GM19467 (cell line): ENCODE results near the gene PERM1.
"Not testable (repeated sequence)": the region's sequence is repeated elsewhere in the genome, so short reads cannot be mapped to it uniquely, and the experiment has no call there.

ENCODE experiments used
- ATAC-seq: cut with Tn5 transposase; IDR thresholded peaks from one replicate; pipeline ENCODE4 v1.9.1; 2021; ENCODE audit warnings: mild to moderate bottlenecking, moderate library complexity; ENCODE audit not compliant: unreplicated experiment

PERM1 gene

DNA sequence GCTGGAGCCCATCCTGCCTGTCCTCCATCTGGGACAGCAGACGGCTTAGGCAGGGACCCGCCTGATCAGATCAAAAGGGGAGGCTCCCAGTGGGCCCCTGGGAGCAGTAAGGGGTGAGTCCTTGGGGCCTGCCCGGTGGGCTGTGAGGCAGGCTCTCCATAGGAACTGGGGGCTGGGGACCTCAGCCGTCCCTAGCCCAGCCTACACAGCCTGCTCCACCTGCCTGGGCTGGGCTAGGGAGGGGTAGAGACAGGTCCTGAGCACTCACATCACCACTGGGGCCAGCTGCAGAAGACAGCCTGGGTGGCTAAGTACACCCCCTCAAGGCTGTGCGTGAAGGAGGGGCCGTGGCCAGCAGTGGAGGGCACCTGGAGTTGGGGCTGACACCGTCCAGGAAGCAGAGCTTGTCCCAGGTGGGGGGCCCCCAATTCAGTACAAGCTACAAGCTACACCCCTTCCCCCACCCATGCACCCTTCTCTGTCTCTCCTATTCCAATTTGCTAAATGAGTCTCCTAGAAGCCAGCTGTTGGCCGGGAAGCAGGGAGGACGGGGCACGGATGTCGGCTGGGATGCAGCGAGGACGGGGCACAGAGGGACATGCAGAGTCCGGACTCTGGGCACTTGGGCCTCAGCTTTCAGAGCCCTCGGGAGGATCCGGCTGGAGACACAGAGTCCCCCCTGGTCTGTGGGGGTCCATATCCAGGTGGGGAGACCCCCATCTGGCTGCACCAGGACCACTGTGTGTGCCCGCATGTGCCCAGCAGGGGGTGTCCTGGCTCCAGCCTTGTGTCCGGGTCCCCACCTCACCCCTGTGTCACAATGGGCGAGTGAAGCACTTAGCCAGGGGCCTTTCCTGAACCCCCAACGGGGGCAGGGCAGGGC is 33.1 kb upstream of the PERM1 start:
- ATAC-seq: no peak

DNA sequence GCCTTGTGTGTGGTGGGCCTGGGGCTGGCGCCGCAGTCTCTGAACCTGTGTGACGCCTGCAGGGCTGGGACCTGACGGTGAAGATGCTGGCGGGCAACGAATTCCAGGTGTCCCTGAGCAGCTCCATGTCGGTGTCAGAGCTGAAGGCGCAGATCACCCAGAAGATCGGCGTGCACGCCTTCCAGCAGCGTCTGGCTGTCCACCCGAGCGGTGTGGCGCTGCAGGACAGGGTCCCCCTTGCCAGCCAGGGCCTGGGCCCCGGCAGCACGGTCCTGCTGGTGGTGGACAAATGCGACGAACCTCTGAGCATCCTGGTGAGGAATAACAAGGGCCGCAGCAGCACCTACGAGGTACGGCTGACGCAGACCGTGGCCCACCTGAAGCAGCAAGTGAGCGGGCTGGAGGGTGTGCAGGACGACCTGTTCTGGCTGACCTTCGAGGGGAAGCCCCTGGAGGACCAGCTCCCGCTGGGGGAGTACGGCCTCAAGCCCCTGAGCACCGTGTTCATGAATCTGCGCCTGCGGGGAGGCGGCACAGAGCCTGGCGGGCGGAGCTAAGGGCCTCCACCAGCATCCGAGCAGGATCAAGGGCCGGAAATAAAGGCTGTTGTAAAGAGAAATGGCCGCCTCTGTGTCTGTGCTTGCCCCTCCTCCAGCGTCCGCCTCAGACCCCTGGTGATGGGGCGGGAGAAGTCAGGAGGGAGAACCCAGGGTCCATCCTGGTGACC is 32.2 kb upstream of the PERM1 start:
- ATAC-seq: no peak

DNA sequence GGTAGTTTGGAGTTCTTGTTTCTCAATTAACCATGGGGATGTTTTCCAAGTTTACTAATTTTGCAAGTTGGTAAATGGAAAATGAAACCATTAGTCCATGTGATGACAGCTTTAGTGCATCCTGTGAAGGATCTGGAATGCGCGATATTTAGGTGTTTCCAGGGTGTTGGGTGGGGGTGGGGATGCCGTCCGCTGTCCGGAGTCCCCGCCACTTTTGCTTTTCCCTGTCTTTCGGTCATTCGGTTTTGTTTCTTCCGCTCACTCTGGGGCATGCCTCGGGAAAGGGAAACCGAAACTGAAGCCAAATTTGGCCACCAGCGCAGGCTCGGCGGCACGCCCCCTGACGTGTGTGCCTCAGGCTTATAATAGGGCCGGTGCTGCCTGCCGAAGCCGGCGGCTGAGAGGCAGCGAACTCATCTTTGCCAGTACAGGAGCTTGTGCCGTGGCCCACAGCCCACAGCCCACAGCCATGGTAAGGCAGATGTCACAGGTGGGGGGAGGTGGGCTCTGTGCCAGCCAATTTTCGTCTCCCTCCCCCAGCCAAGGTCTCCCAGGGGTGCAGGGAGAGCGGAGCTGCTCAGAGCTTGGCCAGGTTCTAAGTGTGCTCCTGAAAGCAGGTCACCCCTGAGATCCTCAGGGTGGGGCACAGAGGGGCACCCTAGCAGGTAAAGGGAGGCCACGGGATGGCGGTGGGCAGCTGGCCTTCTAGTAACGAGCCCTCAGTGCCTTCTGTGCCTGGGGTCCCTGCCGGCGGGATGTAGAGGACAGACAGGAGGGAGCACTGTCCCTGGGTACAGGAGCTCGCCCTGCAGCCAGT is 31.4 kb upstream of the PERM1 start, which contains the start of gene ISG15:
Gene ISG15 (plus strand): TSS at position 393 of the 817 bp plus-strand sequence. CDS start 77 bp downstream, at position 470.
- peak; percentile 73 for ATAC-seq

DNA sequence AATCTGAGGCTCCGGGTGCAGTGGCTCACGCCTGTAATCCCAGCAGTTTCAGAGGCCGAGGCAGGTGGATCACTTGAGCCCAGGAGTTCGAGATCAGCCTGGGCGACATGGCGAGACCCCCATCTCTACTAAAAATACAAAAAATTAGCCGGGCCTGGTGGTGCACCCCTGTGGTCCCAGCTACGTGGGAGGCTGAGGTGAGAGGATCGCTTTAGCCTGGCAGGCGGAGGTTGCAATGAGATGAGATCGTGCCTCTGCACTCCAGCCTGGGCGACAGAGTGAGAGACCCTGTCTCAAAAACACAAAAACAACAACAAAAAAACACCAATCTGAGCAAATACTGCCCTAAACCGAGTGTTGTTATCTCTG is 30.8 kb upstream of the PERM1 start:
- ATAC-seq: not testable (repeated sequence)

DNA sequence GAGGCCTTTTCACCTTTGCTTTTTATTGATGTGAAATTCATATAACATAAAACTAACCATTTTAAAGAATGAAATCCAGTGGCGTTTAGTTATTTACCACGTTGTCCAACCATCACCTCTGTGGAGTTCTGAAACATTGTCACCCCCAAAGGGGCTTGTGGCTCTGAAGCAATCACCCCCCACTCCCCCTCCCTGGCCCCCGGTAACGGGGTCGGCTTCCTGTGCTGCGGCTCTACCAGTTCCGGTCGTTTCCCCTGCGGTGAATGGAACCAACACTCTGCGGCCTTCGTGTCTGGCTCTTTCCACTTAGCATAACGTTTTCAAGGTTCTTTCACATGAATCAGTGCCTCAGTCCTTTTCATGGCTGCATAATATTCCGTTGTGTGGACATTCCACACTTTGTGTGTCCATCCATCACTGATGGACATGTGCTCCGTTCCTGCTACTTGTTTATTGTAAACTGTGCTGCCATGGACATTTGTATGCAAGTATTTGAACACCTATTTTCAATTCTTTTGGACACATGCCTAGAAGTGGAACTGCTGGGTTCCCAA is 29.6 kb upstream of the PERM1 start:
- ATAC-seq: no peak

DNA sequence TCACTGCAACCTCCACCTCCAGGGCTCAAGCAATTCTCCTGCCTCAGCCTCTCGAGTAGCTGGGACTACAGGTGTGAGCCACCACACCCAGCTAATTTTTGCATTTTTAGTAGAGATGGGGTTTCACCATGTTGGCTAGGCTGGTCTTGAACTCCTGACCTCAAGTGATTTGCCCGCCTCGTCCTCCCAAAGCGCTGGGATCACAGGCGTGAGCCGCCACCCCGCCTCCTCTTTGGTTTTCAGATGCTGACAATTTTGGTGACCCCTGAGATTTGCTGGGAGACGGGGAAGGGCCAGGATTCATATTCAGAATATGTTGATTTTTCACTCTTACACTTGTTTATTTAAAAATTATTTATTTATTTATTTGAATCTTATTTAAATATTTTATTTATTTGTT is 28.2 kb upstream of the PERM1 start:
- not testable (repeated sequence) for ATAC-seq

DNA sequence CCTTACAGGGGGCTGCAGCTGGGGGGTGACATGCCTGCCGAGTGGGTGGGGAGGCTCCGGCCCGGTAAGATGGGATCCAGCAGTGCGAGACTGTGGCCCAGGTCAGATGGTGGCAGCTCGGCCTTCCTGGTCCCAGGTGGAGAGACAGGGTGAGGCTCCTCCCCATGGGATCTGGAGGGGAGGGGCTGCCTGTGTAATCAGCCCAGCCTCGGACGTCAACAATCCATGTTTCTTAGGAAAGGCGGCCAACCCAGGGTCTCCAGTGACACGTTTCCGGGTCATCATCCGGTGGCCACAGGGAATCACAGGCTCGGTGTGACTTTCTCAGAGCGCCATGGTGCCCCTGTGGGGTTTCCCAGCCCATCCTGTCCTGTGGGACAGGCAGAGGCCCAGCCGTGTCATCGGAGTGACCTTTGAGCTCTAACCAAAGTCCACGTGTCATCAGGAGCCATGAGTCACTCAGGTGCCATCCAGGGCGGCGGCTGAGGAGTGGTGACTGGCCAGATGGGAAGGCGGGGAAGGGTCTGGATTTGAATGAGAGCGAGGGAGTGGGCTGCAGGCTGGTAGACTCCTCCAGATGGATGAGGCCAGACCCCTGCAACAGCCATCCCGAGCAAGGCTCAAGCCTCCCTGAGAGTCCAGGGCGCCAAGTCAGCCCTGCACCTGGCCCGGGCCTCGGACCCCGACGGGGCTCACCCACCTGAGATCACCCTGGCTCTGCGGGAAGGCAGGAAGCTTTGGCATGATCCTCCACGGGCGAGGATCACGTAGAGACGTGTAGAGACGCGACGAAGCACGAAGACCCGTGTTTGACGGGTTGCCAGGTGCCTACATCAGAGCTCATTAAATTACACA is 24.6 kb upstream of the PERM1 start:
- no peak for ATAC-seq

DNA sequence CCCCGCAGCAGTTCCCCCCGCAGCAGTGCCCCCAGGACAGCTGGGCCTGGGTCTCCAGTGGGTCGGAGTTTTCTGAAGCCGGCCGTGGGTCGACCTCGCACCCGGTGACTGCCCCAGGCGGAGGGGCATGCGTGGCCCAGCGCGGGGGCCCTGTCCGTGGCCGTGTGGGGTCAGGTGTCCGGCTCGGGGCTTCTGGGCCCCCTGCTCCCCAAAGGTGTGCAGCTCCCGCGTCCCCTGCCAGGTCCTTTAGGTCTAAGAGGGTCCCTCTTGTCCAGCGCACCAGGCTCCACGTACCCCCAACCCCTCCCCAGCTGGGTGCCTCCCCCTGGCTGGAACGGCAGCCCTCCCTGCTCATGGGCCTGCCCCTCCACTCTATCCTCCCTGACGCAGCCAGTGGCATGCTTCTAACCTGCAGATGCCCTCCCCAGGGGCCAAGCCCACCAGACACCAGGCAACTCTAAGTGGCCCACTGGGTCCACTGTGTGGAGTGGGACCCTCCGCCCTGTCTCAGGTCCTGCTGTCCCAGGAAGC is 23.9 kb upstream of the PERM1 start:
- no peak for ATAC-seq

DNA sequence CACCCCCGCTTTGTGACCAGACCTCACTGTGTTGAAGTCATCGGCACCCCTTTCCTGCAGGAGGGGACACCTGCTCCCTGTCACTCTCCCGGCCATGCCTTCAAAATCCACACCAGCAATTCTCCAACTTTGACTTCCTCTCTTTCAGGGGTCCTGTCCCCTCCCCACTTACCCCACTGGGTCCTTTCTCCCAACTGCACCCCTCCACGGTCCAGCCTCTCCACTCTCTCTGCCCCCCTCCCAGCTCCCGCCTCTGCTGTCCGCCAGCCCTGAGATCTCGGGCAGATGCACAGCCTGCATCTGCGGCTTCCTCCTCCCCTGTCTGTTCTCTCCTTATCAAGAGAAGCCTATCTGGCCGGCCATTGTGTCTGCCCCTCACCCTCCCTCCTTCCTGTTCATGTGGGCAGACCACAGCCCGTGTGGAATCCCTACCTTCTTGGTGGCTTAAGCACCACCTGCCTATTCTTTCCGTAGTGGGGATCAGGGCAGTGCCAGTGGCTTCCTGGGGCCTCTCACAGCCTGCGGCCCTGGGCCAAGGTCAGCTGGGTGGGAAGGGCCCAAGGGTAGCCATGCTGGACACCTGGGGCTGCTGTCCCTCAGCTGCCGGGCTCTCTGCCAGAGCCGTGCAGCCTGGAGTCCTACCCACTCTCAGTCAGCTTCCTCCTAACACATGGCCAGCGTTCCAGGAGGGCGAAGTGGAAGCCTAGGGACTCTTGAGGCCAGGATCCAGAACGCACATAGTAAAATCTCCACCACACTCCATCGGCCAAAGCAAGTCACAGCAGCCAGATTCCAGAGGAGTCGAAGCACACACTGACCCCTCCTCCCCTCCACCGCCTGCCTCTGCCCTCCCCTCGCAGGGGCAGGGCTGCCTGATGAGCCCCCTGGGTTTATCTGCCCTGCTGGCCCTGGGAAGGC is 23.1 kb upstream of the PERM1 start:
- no peak for ATAC-seq

DNA sequence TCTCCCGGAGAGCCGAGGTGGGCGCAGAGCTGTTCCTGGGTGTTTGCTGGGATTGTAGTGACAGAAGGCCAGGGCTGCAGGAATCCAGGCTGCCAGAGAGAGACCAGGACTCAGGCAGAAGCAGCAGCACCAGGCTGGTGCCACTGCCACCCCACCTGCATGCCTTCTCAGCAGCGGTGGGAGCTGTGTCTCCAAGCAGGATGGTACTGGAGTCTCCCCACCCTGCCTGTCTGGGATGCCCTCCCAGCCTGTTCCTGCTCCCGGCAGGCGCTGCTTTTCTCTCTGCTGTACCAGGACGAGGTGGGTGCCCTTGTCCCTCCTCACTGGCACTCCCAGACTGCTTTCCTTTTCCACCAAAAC is 22.5 kb upstream of the PERM1 start:
- ATAC-seq: no peak

DNA sequence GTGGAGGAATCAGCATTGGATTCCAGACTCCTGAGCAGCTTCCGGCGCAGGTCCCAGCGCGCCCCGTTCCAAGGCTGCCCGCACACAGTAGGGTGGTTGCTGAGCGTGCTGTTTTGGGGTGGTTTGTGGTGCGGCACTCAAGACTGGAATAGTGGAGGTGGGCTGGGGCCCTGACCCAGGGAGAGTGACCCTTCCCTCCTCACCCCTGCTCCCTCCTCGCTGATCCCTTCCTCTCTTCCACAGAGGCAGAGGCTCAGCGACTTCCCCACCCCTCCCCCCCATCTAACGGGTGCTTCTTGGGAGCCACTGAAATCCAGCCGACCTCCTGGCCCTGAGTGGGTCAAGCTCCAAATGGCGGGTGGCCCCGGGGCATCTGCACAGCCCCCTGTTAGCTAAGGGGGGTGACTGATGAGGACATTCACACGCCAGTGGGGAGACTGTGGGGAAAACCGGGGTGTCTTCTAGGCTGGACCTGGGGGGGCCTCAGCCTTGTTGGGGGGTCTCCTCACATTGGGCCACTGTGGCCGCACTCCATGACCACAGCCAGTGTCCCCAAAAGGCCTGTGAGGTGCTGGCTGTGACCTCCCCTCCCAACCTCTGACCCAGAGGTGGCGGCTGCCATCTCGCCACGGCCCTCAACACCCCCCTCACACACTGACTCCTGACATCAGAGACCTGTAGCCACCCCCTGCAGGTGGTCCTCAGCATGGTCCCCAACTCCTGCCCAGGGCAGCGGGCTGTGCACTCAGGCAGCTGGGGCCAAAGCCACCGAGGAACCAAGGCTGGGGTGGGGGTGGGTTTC is 21.9 kb upstream of the PERM1 start:
- ATAC-seq: no peak

DNA sequence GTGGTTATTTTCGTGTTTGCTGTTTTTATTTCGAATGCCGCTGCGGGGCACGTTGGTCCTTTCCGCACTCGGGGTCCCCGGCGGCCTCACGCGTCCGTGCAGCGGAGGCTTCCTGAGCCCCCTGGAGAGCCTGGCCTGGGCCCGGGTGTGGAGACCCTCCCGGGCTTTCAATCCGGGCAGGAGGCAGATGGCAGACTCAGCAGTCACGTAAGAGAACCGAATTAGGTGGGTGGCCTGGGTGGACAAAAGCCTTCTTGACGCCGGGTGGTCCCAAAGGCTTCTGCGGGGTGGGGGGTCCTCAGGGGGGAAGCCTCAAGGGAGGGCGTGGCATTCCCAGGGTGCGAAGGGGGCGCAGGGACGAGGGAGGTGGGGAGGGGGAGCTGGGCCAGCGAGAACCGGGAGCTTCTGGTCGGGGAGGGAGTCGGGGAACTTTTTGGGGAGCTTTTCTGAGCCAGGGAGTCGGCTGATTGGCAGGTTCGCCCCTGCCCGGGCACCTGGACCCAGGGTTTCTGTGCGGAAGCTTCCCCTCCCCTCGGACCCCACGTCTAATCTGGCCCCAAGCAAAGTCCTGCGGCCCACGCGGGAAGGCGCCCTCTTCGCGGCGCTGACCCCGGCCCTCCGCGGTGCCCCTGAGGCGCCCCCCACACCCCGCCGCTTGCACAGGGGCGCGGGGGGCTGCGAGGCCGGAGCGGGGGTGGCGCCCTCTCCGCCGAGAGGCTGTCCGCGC is 19.3 kb upstream of the PERM1 start:
- no peak for ATAC-seq

DNA sequence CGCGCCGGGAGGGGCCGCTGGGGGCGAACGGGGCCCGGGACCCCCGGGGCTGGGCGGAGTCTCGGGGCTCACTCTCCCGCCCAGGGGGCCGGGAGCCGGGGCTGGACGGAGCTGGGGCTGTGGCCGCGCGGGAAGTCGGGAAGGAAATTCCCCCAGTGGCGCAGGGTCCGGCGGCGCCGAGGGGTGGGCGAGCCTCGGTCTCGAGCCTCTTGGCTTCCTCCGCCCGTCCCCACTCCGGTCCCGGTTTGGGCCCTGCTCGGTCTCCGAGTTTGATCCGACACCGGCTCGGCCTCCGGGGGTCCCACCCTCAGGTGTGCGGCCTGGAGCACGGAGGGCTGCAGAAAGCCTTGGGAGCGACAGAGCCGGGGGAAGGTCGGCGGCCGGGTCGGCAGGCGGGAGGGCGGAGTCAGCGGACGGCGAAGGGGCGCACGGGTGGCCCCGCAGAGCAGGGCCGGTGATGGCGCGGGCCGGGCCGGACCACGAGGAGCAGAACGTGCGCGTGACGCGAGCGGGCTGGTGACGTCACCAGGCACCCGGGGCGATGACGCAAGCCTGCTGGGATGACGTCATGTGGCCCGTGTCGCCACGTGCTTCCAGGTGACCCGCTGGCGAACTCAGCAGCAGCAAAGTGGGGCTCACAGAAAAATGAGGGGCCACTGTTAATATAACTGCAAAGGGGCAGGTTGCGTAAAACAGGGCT is 18.6 kb upstream of the PERM1 start:
- ATAC-seq: no peak

DNA sequence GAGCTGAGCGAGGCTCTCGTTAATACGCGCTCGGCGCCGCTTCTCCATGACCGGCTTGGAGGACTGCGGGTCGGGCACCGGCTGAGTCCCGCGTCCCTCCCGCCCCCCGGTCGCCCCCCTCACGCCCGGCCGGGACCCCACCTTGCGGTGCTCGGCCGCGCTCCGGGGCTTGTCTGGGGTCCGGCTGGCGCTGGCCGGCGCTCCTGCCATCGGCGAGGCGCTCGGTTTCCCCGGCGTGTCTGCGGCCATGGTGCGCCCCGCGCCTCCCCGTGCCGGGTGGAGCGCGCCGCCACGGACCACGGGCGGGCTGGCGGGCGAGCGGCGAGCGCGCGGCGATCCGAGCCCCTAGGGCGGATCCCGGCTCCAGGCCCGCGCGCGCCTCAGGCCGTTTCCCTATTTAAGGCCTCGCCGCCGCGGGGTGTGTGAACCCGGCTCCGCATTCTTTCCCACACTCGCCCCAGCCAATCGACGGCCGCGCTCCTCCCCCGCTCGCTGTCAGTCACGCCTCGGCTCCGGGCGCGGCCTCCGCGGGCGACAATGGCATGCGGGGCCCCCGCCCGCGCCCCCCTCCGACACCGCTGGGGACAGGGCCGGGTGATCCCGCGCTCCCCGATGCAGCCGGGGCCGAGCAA is 17.9 kb upstream of the PERM1 start, which contains the start of gene HES4:
Gene HES4 (minus strand): TSS at position 373 of the 632 bp plus-strand sequence. CDS start 124 bp downstream, at position 249.
- no peak for ATAC-seq

DNA sequence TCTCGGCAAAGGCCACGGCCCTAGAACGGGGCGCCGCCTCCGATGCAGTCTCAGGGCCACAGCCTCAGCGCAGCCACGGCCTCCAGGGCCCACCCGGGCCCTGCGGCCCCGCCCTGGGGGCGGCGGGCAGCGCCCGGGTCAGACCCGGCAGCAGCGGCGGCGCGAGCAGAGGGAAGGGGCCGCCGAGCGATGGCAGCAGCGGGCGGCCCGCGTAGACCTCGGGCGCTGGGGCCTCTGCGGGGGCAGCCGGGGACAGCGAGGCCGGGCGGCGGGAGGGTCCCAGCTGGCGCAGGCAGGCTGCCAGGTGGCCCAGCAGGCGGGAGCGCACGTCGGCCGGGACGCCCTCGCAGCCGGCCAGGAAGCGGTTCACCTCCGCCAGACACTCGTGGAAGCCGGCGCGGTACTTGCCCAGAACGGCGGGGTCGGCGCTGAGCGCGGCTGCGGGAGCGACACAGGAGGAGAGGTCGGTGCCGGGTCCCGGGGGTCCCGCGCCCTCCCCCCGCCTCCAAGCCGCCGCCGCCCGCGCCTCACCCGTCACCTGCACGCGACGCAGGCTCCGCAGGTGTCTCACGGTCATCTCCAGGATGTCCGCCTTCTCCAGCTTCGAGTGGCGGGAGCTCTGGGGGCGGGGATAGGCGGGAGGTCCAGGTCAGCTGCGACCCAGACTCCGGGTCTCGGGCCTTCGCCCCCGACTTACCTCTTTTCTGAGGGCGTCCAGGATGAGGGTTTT is 17.3 kb upstream of the PERM1 start:
- no peak for ATAC-seq

DNA sequence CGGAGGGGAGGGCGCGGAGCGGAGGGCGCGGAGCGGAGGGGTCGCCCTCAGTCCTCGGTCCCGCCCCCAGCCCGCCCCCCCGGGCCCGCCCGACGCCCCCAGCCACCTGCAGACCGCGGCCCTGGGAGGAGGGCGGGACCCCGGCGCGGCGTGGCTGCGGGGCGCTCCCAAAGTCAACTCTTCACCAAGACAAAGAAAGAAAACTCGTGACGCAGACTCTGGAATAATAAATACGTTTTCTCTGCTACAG is 16.8 kb upstream of the PERM1 start:
- ATAC-seq: no peak
